ENCODE measurements around the gene SLC6A6.

SLC6A6 gene

DNA sequence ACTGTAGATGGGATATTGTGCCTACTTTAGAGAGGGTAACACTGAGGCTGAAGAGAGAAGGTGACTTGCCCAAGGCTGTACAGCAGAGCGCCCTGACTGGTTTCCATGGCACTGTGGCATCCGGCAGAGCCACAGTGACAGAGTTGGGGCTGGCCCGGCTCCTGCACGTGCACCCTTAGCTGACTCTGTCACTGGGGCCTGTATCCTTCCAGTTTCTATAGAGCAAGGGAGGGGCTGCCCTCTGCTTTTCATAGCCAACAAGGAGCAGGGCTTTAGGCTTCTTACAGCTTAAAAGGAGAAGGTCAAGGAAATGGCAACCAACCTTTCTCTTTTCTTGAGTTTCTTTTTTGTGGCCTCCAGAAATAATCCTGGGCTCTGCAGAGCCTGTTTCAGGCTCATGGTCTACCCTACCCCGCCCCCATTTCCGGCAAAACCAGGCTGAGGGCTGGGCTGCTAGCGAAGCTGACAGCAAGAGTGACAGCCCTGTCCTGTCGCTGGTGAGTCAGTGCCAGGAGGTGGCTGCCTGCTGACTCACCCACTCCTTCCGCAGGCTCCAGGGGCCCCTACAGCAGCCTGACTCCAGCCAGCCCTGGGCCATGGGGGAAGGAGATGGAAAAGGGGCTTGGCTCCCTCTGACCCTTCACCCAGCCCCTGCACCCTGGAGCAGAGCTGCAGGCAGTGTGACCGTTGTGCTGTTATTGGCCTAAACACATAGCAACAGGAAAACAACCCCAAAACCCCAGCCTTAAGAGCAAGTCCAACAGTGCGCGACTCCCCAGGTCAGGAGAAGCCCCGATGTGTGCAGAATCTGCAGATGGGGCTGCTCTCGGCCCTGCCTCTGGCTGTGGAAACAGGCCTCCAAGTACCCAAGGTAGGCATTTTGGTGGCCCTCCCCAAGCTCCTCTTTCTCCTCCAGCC, 29.8 kb downstream of the SLC6A6 start:
- H3K9me3 ChIP-seq (ENCODE audit: insufficient read depth, low read length): no peaks in the 10 kb centered on the region
- peaks cover 46% of the 10 kb centered on the region for H3F3A ChIP-seq (ENCODE audit: insufficient read depth)
- no peaks in the 10 kb centered on the region for H3K9me2 ChIP-seq (replicated peaks; ENCODE audit: insufficient read depth, low read length)
- peaks cover 64% of the 10 kb centered on the region for H3K79me2 ChIP-seq (ENCODE audit: insufficient read depth, low read length)
- no peaks in the 10 kb centered on the region for H3K27me3 ChIP-seq (ENCODE audit: low read length)
- no peaks in the 10 kb centered on the region for H4K20me1 ChIP-seq (ENCODE audit: low read depth, low read length)
- no peaks in the 10 kb centered on the region for H3K36me3 ChIP-seq (ENCODE audit: low read length)
- peak overlapping the region; percentile 31 for H3K4me3 ChIP-seq (ENCODE audit: insufficient read depth, low read length, poor library complexity, severe bottlenecking)
- H2AFZ ChIP-seq (ENCODE audit: low read depth, low read length, severe bottlenecking): no peak overlapping the region
- H3K4me2 ChIP-seq (ENCODE audit: low read depth, low read length, poor library complexity, severe bottlenecking): peak overlapping the region; percentile 63
- H3K9ac ChIP-seq (ENCODE audit: low read length): peak overlapping the region; percentile 53
- H3K27ac ChIP-seq (ENCODE audit: low read depth, low read length): peak overlapping the region; percentile 92
- TF ChIP-seq, protein P1, sequence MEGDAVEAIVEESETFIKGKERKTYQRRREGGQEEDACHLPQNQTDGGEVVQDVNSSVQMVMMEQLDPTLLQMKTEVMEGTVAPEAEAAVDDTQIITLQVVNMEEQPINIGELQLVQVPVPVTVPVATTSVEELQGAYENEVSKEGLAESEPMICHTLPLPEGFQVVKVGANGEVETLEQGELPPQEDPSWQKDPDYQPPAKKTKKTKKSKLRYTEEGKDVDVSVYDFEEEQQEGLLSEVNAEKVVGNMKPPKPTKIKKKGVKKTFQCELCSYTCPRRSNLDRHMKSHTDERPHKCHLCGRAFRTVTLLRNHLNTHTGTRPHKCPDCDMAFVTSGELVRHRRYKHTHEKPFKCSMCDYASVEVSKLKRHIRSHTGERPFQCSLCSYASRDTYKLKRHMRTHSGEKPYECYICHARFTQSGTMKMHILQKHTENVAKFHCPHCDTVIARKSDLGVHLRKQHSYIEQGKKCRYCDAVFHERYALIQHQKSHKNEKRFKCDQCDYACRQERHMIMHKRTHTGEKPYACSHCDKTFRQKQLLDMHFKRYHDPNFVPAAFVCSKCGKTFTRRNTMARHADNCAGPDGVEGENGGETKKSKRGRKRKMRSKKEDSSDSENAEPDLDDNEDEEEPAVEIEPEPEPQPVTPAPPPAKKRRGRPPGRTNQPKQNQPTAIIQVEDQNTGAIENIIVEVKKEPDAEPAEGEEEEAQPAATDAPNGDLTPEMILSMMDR (IDR thresholded peaks at IDR 0.05; ENCODE audit: insufficient read depth, low read length, poor library complexity, severe bottlenecking): no peak
- TF ChIP-seq EZH2phosphoT487 (conservative IDR thresholded peaks at IDR 0.05; ENCODE audit: low read length): no peak

DNA sequence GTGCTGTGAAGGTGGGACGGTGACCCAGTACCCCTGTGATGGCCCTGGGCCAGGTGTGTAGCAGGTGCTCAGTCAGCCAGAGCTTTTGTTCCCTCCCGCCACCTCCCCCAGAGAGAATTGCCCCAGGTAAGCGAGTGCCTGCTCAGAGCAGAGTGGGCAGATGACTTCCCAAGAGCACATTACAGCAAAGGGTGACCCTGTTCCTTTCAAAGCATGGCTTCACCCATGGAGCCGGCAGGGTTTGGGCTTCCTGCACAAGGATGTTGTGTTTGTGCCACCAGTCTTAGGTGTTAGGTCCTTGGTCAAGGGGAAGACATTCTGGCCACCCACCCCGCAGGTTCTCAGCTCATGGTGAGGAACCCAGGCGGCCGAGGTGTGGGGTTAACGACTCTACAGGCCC, 30.7 kb downstream of the SLC6A6 start:
- Histone ChIP-seq H3K27ac (ENCODE audit: low read depth, low read length) (peak overlapping the region; percentile 92), H3F3A (ENCODE audit: insufficient read depth) (peaks cover 37% of the 10 kb centered on the region), H2AFZ (ENCODE audit: low read depth, low read length, severe bottlenecking) (no peak overlapping the region), H3K4me2 (ENCODE audit: low read depth, low read length, poor library complexity, severe bottlenecking) (peak overlapping the region; percentile 63), H3K4me3 (ENCODE audit: insufficient read depth, low read length, poor library complexity, severe bottlenecking) (no peak overlapping the region), H3K9me2 (replicated peaks; ENCODE audit: insufficient read depth, low read length) (no peaks in the 10 kb centered on the region), H3K9me3 (ENCODE audit: insufficient read depth, low read length) (no peaks in the 10 kb centered on the region), H3K36me3 (ENCODE audit: low read length) (no peaks in the 10 kb centered on the region), H3K27me3 (ENCODE audit: low read length) (no peaks in the 10 kb centered on the region), H3K9ac (ENCODE audit: low read length) (peak overlapping the region; percentile 53), H4K20me1 (ENCODE audit: low read depth, low read length) (no peaks in the 10 kb centered on the region), H3K79me2 (ENCODE audit: insufficient read depth, low read length) (peaks cover 64% of the 10 kb centered on the region)
- TF ChIP-seq, protein P1 (IDR thresholded peaks at IDR 0.05; ENCODE audit: insufficient read depth, low read length, poor library complexity, severe bottlenecking): no peak
- no peak for TF ChIP-seq EZH2phosphoT487 (conservative IDR thresholded peaks at IDR 0.05; ENCODE audit: low read length)

DNA sequence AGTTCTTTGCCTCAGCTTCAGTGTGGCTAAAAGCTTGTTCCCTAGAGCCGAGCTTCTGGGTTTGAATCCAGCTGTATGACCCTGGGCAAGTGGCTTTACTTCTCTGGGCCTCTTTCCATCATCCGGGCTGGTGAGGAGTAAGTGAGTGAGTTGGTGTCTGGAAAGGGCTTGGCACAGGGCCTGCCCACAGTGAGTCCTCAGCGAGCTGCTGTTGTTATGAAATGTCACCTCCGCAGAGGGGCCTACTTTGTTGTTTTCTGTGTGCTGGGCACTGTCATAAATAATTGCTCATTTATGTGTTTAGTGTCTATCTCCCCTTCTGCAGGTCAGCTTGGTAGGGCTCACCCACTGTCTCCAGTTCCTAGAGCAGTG, 31.7 kb downstream of the SLC6A6 start:
- Histone ChIP-seq H2AFZ (ENCODE audit: low read depth, low read length, severe bottlenecking) (no peak overlapping the region), H3K9me2 (replicated peaks; ENCODE audit: insufficient read depth, low read length) (no peaks in the 10 kb centered on the region), H3K27ac (ENCODE audit: low read depth, low read length) (peak overlapping the region; percentile 92), H4K20me1 (ENCODE audit: low read depth, low read length) (no peaks in the 10 kb centered on the region), H3K9me3 (ENCODE audit: insufficient read depth, low read length) (no peaks in the 10 kb centered on the region), H3K9ac (ENCODE audit: low read length) (peak overlapping the region; percentile 6; the same call in 1 of the 2 replicates), H3K79me2 (ENCODE audit: insufficient read depth, low read length) (peaks cover 74% of the 10 kb centered on the region), H3K27me3 (ENCODE audit: low read length) (no peaks in the 10 kb centered on the region), H3F3A (ENCODE audit: insufficient read depth) (peaks cover 27% of the 10 kb centered on the region), H3K36me3 (ENCODE audit: low read length) (no peaks in the 10 kb centered on the region), H3K4me2 (ENCODE audit: low read depth, low read length, poor library complexity, severe bottlenecking) (no peak overlapping the region), H3K4me3 (ENCODE audit: insufficient read depth, low read length, poor library complexity, severe bottlenecking) (no peak overlapping the region)
- TF ChIP-seq EZH2phosphoT487 (conservative IDR thresholded peaks at IDR 0.05; ENCODE audit: low read length): no peak
- TF ChIP-seq, protein P1 (IDR thresholded peaks at IDR 0.05; ENCODE audit: insufficient read depth, low read length, poor library complexity, severe bottlenecking): no peak

All from SU-DHL-6 (cell line).